HTERT RPE-1 (cell line): ENCODE measurements around the gene ANO9.
"Not testable (repeated sequence)": the region's sequence is repeated elsewhere in the genome, so short reads cannot be mapped to it uniquely, and the experiment has no call there.

Experiments
- in situ Hi-C: fragments of 300-500 bp; cut with MboI; formaldehyde crosslinking; loops from 4 replicates; pipeline ENCODE4 v1.14.3; 2020; ENCODE audit warnings: low sequenced_read_pairs

Gene ANO9

DNA sequence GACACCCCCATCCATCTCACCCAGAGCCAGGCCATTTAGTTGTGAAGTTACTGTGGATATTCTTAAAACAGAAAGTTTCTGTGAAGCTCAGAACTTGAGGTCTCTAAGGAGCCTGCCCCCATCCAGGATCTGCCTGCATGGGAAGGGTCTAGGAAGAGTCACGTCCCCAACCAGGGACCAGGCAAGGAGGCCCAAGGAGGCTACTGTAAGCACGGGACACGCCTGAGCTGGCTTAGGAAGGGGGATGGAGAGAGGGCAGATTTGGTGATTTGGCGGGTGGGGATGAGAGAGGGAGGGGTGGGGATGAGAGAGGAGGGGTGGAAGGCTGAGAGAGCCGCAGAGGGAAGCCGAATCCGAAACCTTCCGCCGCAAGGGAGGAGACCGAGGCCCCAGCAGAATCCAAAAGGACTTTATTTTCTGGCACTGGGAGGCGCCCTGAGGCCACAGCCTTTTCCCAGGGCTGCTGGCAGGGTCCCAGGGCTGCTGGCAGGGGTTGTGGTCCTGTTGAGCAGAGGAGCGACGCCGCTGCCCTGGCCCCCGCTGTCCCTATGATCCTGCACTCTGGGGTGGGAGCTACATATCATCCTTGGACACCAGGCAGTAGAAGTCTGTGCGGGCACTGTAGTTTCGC lies 36.4 kb downstream of the ANO9 start:
- in situ Hi-C loops, result no loop called here

DNA sequence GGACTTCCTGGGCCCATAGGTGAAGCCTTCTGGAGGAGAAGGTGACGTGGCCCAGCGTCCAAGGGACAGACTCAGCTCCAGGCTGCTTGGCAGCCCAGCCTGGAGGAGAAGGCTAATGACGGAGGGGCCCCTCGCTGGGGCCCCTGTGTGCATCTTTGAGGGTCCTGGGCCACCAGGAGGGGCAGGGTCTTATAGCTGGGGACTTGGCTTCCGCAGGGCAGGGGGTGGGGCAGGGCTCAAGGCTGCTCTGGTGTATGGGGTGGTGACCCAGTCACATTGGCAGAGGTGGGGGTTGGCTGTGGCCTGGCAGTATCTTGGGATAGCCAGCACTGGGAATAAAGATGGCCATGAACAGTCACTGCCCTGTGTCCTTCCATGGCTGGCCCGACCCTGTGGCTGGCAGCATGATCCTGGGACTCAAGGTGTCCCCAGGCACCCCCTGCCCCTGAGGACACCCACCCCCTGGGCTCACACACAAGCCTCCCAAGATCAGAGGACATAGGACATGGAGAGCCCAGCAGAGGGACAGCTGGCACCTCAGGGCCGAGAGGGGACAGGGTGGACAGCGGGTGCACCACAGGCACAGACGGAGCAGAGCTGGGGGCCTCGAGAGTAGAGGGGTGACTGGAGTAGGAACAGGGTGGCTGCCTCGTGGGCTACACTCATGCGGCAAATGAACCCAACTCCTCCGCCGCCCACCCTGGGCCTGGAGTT lies 37.1 kb downstream of the ANO9 start:
- in situ Hi-C loops, result no loop called here

GRCh38 chr11:403761-404431 lies 37.9 kb downstream of the ANO9 start:
- in situ Hi-C loops, result no loop called here

DNA sequence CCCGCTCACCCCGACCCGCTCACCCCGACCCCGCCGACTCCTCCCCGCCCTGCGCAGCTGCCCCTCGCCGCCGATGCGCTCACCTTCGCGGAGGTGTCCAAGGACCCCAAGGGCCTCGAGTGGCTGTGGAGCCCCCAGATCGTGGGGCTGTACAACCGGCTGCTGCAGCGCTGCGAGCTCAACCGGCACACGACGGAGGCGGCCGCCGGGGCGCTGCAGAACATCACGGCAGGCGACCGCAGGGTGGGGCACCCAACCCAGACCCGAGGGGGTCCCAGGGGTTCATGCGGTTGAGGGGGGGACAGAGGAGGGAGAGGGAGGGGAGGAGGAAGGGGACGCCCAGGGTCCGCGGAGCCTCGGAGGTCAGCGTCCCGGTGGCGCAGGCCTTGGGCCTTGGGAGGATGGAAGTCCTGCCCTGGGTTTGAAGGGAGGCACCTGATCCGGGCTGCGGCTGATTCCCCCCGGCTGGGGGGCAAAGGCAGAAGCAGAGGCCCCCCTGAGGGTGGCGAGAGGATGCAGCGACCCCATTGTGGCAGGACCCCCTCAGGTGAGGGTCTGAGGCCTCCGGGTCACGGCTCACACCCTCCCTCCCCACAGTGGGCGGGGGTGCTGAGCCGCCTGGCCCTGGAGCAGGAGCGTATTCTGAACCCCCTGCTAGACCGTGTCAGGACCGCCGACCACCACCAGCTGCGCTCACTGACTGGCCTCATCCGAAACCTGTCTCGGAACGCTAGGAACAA lies 38.6 kb downstream of the ANO9 start:
- in situ Hi-C loops, result no loop called here

GRCh38 chr11:401196-401595 lies 40.6 kb downstream of the ANO9 start:
- in situ Hi-C loops, result not testable (repeated sequence)

DNA sequence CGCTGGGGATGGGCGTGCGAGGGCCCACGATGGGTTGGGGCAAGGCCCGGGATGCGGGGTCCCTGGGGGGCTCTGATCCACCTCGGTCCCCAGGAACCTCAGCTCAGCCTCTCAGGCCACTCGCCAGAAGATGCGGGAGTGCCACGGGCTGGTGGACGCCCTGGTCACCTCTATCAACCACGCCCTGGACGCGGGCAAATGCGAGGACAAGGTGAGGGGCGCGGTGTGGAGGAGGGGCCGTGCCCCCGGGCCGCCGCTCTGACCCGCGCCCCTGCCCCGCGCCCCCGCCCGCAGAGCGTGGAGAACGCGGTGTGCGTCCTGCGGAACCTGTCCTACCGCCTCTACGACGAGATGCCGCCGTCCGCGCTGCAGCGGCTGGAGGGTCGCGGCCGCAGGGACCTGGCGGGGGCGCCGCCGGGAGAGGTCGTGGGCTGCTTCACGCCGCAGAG lies 41.5 kb downstream of the ANO9 start:
- in situ Hi-C loops, result no loop called here

DNA sequence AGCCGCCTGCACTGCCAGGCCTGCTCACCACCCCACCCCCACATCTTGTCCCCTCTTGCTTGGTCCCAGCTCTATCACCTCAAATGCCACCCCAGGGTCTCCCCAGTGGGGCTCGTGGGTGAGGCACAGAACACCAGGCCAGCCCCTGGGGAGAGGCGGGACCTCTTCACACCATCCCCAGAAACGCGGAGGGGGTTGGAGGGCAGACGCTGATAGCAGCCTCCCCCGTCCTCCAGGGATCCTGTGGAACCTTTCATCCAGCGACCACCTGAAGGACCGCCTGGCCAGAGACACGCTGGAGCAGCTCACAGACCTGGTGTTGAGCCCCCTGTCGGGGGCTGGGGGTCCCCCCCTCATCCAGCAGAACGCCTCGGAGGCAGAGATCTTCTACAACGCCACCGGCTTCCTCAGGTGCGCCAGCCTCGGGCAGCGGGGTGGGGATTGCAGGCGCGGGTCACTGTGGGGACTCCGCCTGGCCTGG lies 42.0 kb downstream of the ANO9 start:
- in situ Hi-C loops, result no loop called here

DNA sequence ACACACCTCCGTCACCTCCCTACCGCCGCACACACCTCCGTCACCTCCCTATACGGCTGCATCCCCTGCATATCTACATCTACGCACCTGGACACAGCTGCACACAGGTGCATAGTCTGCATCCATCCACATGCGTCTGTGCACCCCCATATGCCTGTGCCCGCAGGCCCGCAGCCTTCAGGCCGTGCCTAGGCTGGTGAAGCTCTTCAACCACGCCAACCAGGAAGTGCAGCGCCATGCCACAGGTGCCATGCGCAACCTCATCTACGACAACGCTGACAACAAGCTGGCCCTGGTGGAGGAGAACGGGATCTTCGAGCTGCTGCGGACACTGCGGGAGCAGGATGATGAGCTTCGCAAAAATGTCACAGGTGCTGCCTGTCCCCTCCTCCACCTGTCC lies 43.0 kb downstream of the ANO9 start:
- in situ Hi-C loops, result no loop called here

GRCh38 chr11:396948-397548 lies 44.8 kb downstream of the ANO9 start:
- in situ Hi-C loops, result no loop called here

GRCh38 chr11:396511-396947 lies 45.3 kb downstream of the ANO9 start:
- in situ Hi-C loops, result no loop called here

- in situ Hi-C loops, result no loop called here
Measured at GRCh38 chr11:395866-396265, 45.9 kb downstream of the ANO9 start.

DNA sequence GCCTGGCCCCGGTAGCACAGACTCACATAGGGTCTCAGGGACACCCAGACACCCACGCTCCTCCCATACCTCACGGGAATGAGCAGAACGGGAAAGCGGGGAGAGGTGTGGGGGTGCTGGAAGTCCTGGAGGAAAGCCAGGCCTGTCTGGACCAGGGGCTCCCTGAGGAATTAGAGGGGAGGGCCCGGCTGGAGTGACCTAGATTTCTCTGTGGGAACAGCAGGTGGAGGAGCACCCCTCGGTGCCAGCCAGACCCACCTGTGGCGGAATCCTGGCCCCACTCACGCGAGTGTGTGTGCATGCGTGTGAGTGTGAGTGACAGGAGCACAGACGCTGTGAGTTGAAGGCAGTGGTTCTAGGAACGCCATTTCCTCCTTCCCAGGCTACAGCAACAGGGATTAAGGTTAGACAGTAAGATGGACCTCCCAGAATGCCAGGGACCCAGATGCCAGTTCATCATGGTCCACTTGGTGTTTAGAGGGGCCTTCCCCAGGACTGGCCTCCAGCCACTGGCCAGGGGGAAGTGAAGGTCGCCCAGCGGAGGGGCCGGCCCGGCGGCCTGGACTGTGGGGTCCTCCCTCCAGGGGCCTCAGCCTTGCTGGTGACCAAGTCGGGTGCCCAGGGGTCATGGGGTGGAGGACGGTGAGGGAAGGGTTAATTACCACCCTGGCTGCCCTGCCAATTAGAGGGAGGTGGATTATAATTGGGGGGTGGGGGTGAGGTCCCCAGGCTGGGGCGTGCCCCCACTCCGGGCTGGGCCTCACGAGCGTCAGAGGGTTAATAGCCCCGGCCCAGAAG lies 46.8 kb downstream of the ANO9 start:
- in situ Hi-C loops, result no loop called here

DNA sequence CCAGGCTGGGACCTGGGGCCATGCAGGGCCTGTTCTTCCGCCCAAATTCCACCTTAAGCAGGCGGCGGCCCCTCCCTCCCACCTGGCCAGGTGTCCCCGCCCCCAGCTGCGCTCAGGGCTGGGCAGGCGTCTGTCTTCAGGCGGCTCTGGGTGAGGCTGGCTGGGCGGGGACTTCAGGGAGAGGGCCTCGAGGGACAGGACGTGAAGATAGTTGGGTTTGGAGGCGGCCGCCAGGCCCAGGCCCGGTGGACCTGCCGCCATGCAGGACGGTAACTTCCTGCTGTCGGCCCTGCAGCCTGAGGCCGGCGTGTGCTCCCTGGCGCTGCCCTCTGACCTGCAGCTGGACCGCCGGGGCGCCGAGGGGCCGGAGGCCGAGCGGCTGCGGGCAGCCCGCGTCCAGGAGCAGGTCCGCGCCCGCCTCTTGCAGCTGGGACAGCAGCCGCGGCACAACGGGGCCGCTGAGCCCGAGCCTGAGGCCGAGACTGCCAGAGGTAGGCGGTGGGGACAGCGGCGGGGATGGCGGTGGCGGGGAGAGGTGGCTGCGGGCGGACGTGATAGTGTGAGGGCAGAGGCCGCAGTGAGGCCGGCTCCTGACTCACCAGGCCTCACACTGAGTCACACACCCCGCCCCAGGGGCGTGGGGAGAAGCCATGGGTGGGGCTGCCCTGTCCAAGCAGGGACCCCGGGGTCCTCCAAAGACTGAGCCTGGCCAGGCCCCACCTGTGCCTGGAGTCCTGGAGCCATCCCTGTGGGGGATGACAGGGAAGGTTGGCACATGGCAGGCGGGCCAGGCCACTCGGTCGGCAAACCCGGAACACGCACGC lies 47.6 kb downstream of the ANO9 start, which contains the start of gene PKP3:
Gene PKP3, plus strand, starts transcription at position 176 of the 824 bp plus-strand sequence. Its CDS starts 84 bp downstream, at position 260.
- in situ Hi-C loops, result no loop called here

DNA sequence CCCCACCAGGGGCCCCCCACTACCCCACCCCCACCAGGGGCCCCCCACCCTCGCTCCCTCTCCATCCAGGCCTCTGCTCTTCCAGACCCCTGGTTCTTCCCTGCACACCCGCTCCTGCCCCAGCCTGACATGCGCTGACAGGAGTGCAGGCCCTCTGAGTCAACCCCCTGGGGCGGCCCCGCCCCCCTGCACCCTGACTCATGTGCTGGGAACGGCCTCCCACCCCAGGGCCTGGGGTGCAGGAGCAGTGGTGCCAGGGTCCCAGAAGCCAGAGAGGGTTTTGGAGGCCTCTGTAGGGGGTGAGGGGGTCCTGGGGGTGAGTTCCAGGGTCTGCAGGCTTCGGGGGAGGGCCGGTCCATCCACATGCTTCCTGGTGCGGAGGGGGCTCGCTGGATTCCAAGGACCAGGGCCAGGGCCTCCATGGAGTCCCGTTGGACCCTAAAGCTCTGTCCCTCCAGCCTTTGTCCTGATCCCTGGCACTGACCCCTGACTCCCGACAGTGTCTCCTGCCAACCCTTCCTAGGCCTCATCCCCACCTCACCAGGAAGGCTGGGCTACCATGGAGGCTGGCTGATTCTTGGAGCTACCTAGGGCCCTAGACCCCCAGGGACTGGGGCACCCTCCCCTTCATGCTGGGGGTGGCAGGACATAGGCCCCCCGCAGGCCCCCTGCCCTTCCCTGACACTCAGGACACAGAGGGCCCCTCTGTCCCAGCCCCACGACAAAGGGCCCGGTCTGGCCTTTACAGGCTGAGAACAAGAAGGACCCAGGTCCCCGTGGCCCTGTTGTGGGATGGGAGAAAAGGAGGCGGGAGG lies 48.4 kb downstream of the ANO9 start:
- in situ Hi-C loops, result no loop called here

DNA sequence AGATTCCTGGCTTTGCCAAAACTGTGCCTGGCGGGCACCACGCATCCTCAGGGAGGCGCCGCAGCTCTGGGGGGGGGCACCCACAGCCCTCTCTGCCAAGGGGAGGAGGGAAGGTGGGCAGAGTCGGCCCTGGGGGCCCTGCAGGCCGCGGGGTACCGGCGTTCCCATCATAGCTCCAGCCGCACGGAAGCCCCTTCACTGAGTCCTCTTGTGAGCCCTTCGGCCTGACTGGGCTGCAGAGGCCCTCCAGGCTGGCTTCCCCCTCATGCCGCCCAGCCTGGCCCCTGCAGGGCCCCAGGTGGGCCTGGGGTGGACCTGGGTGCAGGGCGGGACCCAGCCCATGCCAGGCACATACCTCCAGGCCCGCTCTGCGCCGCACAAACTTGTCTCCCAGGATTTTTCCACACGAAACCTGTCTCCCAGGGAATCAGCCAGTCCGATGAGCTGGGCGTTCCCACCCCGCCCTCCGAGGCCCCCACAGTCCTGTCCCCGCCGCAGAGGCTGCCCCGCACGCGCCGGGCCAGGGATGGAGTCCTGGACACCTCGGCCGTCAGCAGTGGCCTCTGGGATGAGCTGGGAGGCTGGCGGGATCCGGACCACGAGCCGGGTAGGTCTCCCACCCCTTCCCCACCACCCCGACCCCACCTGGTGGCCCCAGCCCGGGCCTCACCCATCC lies 49.6 kb downstream of the ANO9 start:
- in situ Hi-C loops, result no loop called here

DNA sequence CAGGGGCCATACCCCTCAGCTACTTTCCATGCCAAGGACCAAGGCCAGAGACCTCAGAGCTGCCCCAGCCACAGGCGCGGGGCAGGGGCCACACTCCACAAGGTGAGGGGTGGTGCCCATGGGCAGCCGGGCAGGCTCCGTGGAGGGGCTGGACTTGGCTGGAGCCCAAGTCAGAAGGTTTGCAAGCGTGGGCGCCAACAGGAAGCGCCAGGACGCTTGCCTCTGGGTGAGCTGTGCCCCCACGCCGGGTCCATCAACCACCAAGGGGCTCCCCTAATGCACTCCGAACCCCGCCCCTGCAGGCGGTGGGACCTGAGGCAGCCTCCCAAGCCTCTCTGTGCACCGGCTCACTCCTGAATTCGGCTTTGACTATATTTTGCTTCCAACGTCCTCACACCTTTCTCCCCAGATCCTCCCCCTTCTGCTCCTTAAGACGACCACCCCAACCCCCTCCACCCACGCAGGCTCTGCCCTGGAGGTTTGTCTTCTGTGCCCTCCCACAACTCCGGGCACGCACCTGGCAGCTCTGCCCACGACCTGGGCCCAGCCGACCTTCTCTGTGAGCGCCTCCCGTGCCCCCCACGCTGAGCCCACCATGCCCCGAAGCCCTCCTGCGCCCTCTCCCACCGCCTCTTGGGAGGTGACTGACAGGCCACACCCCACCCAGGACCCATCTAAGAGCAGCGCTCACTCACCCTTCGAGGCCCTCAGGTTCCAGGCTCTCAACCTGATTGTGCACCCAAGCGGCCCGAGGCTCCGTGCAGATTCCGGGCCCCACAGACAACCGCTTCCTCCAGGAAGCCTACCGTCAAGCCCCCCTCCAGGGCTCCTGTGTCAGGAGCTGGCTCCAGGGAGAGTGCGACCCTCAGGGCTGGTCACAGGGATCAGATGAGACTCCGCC lies 50.4 kb downstream of the ANO9 start:
- in situ Hi-C loops, result no loop called here

- in situ Hi-C loops, result no loop called here
Measured at GRCh38 chr11:390175-390574, 51.6 kb downstream of the ANO9 start.
